Measurements from ENCODE around the gene ATP6V1F. TPM values are rescaled to one million over a fixed set of nuclear protein-coding genes. Genes with fewer than 3 reads are reported as not detected.

The ATP6V1F gene
- total RNA-seq, 3 donors from 2014 or later, result 55.6 to 85.5 (median 82.4) TPM

GRCh38 chr7:128860158-128861073 lies 2.2 kb upstream of the ATP6V1F start:
- intact Hi-C loops (cut with DNase I, micrococcal nuclease), result no loop called here
- DNase-seq (no peak), ATAC-seq (no peak)
- no peak for TF ChIP-seq CTCF (IDR thresholded peaks at IDR 0.05)
- no peaks in the 10 kb centered on the region for H3K36me3 ChIP-seq (ENCODE audit: low read depth)
- no peak overlapping the region for H3K4me3 ChIP-seq
- peaks cover 16% of the 10 kb centered on the region for H3K4me1 ChIP-seq (ENCODE audit: low read depth)
- no peaks in the 10 kb centered on the region for H3K9me3 ChIP-seq

GRCh38 chr7:128861957-128862570 lies 592 bp upstream of the ATP6V1F start:
- H3K9me3 ChIP-seq, result no peaks in the 10 kb centered on the region
- no peak for ATAC-seq

GRCh38 chr7:128863433-128863989 lies 855 bp downstream of the ATP6V1F start:
- Histone ChIP-seq H3K9me3 (no peaks in the 10 kb centered on the region), H3K4me1 (ENCODE audit: low read depth) (peaks cover 13% of the 10 kb centered on the region), H3K4me3 (peak overlapping the region; percentile 54), H3K36me3 (ENCODE audit: low read depth) (no peaks in the 10 kb centered on the region)
- DNase-seq (peak; percentile 46 to 57 (median 55)), ATAC-seq (peak; percentile 57)
- TF ChIP-seq CTCF (IDR thresholded peaks at IDR 0.05), result no peak
- intact Hi-C loops (cut with DNase I, micrococcal nuclease), result no loop called here

More at GRCh38 chr7:128861957-128862570, 592 bp upstream of the ATP6V1F start:
- H3K4me3 ChIP-seq, result no peak overlapping the region
- no peak for TF ChIP-seq CTCF (IDR thresholded peaks at IDR 0.05)
- DNase-seq, result no peak
- intact Hi-C loops (cut with DNase I, micrococcal nuclease), result no loop called here
- peaks cover 13% of the 10 kb centered on the region for H3K4me1 ChIP-seq (ENCODE audit: low read depth)
- H3K36me3 ChIP-seq (ENCODE audit: low read depth), result no peaks in the 10 kb centered on the region

GRCh38 chr7:128865303-128865702 lies 2.6 kb downstream of the ATP6V1F start:
- Histone ChIP-seq H3K36me3 (ENCODE audit: low read depth) (no peaks in the 10 kb centered on the region), H3K4me1 (ENCODE audit: low read depth) (peaks cover 29% of the 10 kb centered on the region), H3K9me3 (no peaks in the 10 kb centered on the region), H3K4me3 (no peak overlapping the region)
- no peak for TF ChIP-seq CTCF (IDR thresholded peaks at IDR 0.05)
- intact Hi-C loops (cut with DNase I, micrococcal nuclease), result no loop called here
- DNase-seq (no peak), ATAC-seq (no peak)

- Histone ChIP-seq H3K4me3 (no peak overlapping the region), H3K4me1 (ENCODE audit: low read depth) (peaks cover 29% of the 10 kb centered on the region), H3K36me3 (ENCODE audit: low read depth) (no peaks in the 10 kb centered on the region), H3K9me3 (no peaks in the 10 kb centered on the region)
- TF ChIP-seq CTCF (IDR thresholded peaks at IDR 0.05), result no peak
- no peak for DNase-seq
- ATAC-seq, result no peak
- intact Hi-C loops (cut with DNase I, micrococcal nuclease), result no loop called here
Measured at GRCh38 chr7:128865996-128866877, 3.6 kb downstream of the ATP6V1F start.

All from mucosa of descending colon (tissue), 3 donors.